Fibroblast of lung (primary cell): ENCODE data around the gene ATXN1. TPM values are rescaled to one million over a fixed set of nuclear protein-coding genes. Genes with fewer than 3 reads are reported as not detected.

Source experiments
- DNase-seq, 2 donors: peaks; one replicate each; pipeline versions ENCODE4 v3.0.0 to v3.0.0-alpha.2; 2010; ENCODE audit warnings: low read depth in 2 of 2
- H2AFZ ChIP-seq: 2 replicates; pipeline ENCODE4 v1.5.1; 2012; ENCODE audit warnings: low read length, control low read depth, inconsistent platforms
- H3K27ac ChIP-seq: 2 replicates; pipeline ENCODE4 v1.5.1; 2011; ENCODE audit warnings: low read length, control low read depth; ENCODE audit not compliant: insufficient read depth
- H3K27me3 ChIP-seq: 2 replicates; pipeline ENCODE4 v1.5.1; 2011; ENCODE audit warnings: mild to moderate bottlenecking, low read length; ENCODE audit not compliant: control insufficient read depth, insufficient read depth
- H3K36me3 ChIP-seq: 2 replicates; pipeline ENCODE4 v1.5.1; 2011; ENCODE audit warnings: low read length; ENCODE audit not compliant: control insufficient read depth, insufficient read depth
- H3K4me1 ChIP-seq: 2 replicates; pipeline ENCODE4 v1.5.1; 2011; ENCODE audit warnings: low read length; ENCODE audit not compliant: control insufficient read depth, insufficient read depth; ENCODE audit errors: extremely low read depth
- H3K4me2 ChIP-seq: 2 replicates; pipeline ENCODE4 v1.5.1; 2011; ENCODE audit warnings: low read length, control low read depth; ENCODE audit not compliant: insufficient read depth; ENCODE audit errors: extremely low read depth
- H3K4me3 ChIP-seq, 4 experiments: fragments of 200-600 bp in 1 of 4; sonication (generic) in 1 of 4; replicated peaks in 1 of 4; 2 replicates each; pipeline ENCODE4 v1.5.1; 2011 to 2016; ENCODE audit warnings: low read length in 4 of 4, low read depth in 3 of 4, mild to moderate bottlenecking in 3 of 4, control low read depth in 2 of 4, inconsistent platforms in 1 of 4, mixed read lengths in 1 of 4; ENCODE audit not compliant: insufficient read depth in 1 of 4; ENCODE audit errors: control extremely low read depth in 1 of 4
- H3K79me2 ChIP-seq: 2 replicates; pipeline ENCODE4 v1.5.1; 2012; ENCODE audit warnings: mild to moderate bottlenecking, low read length, inconsistent platforms; ENCODE audit not compliant: control insufficient read depth, insufficient read depth
- H3K9ac ChIP-seq: 2 replicates; pipeline ENCODE4 v1.5.1; 2011; ENCODE audit warnings: mild to moderate bottlenecking, low read length, control low read depth; ENCODE audit not compliant: insufficient read depth
- H3K9me3 ChIP-seq: 2 replicates; pipeline ENCODE4 v1.5.1; 2012; ENCODE audit warnings: low read depth, low read length; ENCODE audit not compliant: control insufficient read depth, insufficient read depth
- H4K20me1 ChIP-seq: 2 replicates; pipeline ENCODE4 v1.5.1; 2011; ENCODE audit warnings: low read length; ENCODE audit not compliant: control insufficient read depth, insufficient read depth; ENCODE audit errors: extremely low read depth
- EZH2 ChIP-seq: IDR thresholded peaks from 2 replicates; pipeline ENCODE4 v1.5.1; 2012; ENCODE audit warnings: low read length, control low read depth, mild to moderate bottlenecking; ENCODE audit errors: missing control alignments
- polyA plus RNA-seq, 2 donors: library from polyadenylated mRNA; depleted of rRNA in 1 of 2; stranded (reverse) in 1 of 2; unstranded in 1 of 2; fragments of >200 nt; gene quantifications; 2 replicates each; pipeline ENCODE4 v1.2.1, GENCODE V29; 2011 to 2012; ENCODE audit warnings: missing spikeins in 1 of 2
- total RNA-seq: library from RNA; depleted of rRNA; stranded (reverse); fragments of >200 nt; gene quantifications from 2 replicates; pipeline ENCODE4 v1.2.1, GENCODE V29; 2014
- TF ChIP-seq, protein P1 (sequence below), 2 donors: IDR thresholded peaks in 1 of 2; conservative IDR thresholded peaks in 1 of 2; 1 replicate in 1 of 2; 2 replicates in 1 of 2; pipeline ENCODE4 v1.5.1; 2011 to 2012; ENCODE audit warnings: low read length in 2 of 2, control low read depth in 1 of 2, inconsistent platforms in 1 of 2, low read depth in 1 of 2, mild to moderate bottlenecking in 1 of 2

The ATXN1 gene
- total and polyA plus RNA-seq, 2 donors (not counting 1 experiment from before 2014, with no cell fraction given), result 15.8 to 40.5 TPM

DNA sequence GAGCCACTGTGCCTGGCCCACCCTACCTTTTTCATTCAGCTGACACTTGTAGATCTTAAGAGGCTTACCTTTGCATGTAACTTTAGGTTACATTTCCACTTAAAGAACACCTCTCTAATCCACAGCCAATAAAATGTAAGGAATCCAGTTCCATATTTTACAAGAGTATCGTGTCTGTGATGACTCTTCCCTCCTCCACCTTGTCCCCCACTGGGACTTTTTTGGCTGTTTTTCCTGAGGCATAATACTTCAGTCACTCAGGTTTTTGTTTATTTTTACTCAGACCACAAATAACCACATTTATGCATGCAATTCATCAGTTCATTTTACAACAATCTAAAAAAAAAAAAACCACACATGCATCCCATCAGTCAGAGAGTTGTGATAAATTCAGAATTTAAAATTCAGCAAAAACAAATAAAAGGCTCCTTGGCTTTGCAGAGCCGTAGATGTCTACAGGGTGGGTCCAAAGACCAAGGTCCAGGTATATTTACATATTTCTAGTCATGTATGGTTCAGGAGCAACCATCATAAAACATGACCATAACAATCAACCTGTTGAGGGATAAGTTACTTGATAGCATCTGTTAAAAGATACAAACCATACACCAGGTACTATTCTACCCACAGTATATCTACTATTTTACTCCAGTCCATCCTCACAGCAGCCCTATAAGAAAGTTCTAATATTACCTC is 9.9 kb downstream of the ATXN1 start:
- Histone ChIP-seq H3K27ac (no peak overlapping the region), H3K9ac (no peak overlapping the region), H2AFZ (no peak overlapping the region)

DNA sequence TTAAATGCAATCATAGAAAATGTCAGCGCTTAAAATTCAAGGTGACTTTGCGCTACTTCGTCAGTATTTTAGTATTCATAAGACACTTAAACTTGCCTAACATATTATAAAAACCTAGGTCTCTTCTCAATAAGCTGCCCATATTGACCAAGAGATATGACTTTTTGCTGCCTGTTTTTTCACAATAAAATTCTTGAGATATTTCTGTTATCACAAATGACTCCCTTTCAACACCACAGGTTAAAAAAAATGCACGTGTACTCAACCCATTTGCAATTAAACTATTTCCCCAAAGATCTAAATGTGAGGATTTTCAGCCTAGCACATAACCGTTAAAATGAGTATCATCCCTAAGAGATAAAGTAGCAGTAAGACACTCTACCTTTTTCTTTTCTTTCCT is 10.7 kb downstream of the ATXN1 start:
- H3K27ac ChIP-seq, result no peak overlapping the region
- no peak for DNase-seq
- H3K4me2 ChIP-seq, result no peak overlapping the region
- H3K27me3 ChIP-seq, result no peaks in the 10 kb centered on the region
- H2AFZ ChIP-seq, result no peak overlapping the region
- no peaks in the 10 kb centered on the region for H3K36me3 ChIP-seq
- H3K9ac ChIP-seq, result no peak overlapping the region
- H4K20me1 ChIP-seq, result no peaks in the 10 kb centered on the region
- TF ChIP-seq, protein P1, sequence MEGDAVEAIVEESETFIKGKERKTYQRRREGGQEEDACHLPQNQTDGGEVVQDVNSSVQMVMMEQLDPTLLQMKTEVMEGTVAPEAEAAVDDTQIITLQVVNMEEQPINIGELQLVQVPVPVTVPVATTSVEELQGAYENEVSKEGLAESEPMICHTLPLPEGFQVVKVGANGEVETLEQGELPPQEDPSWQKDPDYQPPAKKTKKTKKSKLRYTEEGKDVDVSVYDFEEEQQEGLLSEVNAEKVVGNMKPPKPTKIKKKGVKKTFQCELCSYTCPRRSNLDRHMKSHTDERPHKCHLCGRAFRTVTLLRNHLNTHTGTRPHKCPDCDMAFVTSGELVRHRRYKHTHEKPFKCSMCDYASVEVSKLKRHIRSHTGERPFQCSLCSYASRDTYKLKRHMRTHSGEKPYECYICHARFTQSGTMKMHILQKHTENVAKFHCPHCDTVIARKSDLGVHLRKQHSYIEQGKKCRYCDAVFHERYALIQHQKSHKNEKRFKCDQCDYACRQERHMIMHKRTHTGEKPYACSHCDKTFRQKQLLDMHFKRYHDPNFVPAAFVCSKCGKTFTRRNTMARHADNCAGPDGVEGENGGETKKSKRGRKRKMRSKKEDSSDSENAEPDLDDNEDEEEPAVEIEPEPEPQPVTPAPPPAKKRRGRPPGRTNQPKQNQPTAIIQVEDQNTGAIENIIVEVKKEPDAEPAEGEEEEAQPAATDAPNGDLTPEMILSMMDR (conservative IDR thresholded peaks at IDR 0.05 in 1 of 2, IDR thresholded peaks at IDR 0.05 in 1 of 2; ENCODE audit: low read depth in 1 of 2, low read length in 2 of 2), result no peak
- TF ChIP-seq EZH2, result no peak
- H3K4me1 ChIP-seq, result peaks cover 20% of the 10 kb centered on the region
- H3K4me3 ChIP-seq, result no peak overlapping the region
- H3K79me2 ChIP-seq, result peaks cover 53% of the 10 kb centered on the region
- H3K9me3 ChIP-seq, result no peaks in the 10 kb centered on the region

More for the DNA sequence above, 9.9 kb downstream of the ATXN1 start:
- peaks cover 50% of the 10 kb centered on the region for H3K79me2 ChIP-seq
- H3K4me1 ChIP-seq, result peaks cover 20% of the 10 kb centered on the region
- H3K27me3 ChIP-seq, result no peaks in the 10 kb centered on the region
- H3K9me3 ChIP-seq, result no peaks in the 10 kb centered on the region
- TF ChIP-seq, protein P1 (conservative IDR thresholded peaks at IDR 0.05 in 1 of 2, IDR thresholded peaks at IDR 0.05 in 1 of 2; ENCODE audit: low read depth in 1 of 2, low read length in 2 of 2), result no peak
- no peak for TF ChIP-seq EZH2
- H4K20me1 ChIP-seq, result no peaks in the 10 kb centered on the region
- no peak overlapping the region for H3K4me3 ChIP-seq
- H3K4me2 ChIP-seq, result no peak overlapping the region
- peak in 1 of 2 donors; percentile 71 for DNase-seq
- H3K36me3 ChIP-seq, result no peaks in the 10 kb centered on the region

DNA sequence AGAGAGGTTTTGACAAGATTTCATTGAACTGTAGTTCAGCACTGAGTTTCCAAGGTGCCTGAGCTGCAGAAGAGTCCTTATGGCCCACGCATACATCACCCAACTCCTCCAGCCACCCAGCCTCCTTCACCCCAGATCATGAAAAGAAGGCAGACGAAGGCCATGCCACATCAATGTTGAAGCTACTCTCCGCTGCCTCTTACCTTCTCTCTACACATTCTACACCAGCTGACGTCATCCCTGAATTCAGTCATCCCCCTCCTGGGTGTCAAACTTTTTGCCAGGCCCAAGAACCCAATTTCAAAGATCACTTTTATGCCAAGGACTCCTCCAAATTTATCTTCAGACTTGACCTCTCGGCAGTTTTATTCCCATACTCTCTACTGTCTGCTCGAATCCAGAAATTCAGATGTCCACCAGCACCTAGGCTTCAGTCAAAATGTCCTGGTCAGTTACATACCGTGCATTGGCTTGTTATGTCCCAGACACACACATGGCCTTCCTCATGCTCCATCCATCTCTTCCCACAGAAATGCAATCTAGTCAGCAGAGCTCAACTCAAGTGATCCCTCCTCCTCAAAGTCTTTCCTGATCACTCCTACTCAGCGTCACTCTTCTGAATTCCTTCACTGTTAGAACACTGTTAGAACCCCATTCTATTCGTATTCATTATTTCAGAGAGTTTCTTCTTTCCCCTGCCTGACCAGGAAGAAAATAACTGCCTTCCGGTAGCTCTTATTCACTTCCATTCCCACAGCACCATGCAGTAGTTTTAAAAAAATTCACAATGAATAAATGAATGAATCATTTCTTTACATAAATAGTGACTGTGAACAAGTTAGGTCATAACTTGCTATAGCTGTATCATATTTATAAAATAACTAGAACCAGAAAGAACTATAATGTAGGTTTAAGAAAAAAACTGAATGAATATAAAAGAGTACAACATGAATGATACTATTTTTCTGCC is 11.5 kb downstream of the ATXN1 start:
- H2AFZ ChIP-seq, result no peak overlapping the region
- H3K4me1 ChIP-seq, result peaks cover 20% of the 10 kb centered on the region
- H3K36me3 ChIP-seq, result no peaks in the 10 kb centered on the region
- peak overlapping the region; percentile 1 for H3K4me2 ChIP-seq
- peaks cover 51% of the 10 kb centered on the region for H3K79me2 ChIP-seq
- no peaks in the 10 kb centered on the region for H4K20me1 ChIP-seq
- H3K27me3 ChIP-seq, result no peaks in the 10 kb centered on the region
- H3K27ac ChIP-seq, result no peak overlapping the region
- no peak overlapping the region for H3K4me3 ChIP-seq
- no peak overlapping the region for H3K9ac ChIP-seq
- no peaks in the 10 kb centered on the region for H3K9me3 ChIP-seq
- TF ChIP-seq, protein P1 (conservative IDR thresholded peaks at IDR 0.05 in 1 of 2, IDR thresholded peaks at IDR 0.05 in 1 of 2; ENCODE audit: low read depth in 1 of 2, low read length in 2 of 2), result no peak
- TF ChIP-seq EZH2, result no peak
- DNase-seq, result peak in 1 of 2 donors; percentile 54
